SU-DHL-6 (cell line): ENCODE measurements around the gene ALK.

Experiments used
- CTCF ChIP-seq: fragments of 200-600 bp; sonication (generic); IDR thresholded peaks from one replicate; pipeline ENCODE4 v1.5.1; 2017; ENCODE audit warnings: antibody characterized with exemption, mild to moderate bottlenecking, low read length, moderate library complexity; ENCODE audit not compliant: insufficient read depth, poor library complexity, severe bottlenecking
- EZH2phosphoT487 ChIP-seq: fragments of 200-600 bp; sonication (generic), shearing (Covaris generic); conservative IDR thresholded peaks from 2 replicates; pipeline ENCODE4 v1.6.1; 2018; ENCODE audit warnings: mild to moderate bottlenecking, antibody characterized with exemption, low read length, moderate library complexity, mixed read lengths

- TF ChIP-seq CTCF (no peak), EZH2phosphoT487 (no peak)
These were observed 461.2 kb downstream of the ALK start for GRCh38 chr2:29460190-29460589.
